ENCODE results near the gene PGAM2. TPM values are rescaled to one million over a fixed set of nuclear protein-coding genes. Genes with fewer than 3 reads are reported as not detected.

Gene PGAM2
- total RNA-seq, 1 experiment from 2014 or later, result 0.27 TPM

DNA sequence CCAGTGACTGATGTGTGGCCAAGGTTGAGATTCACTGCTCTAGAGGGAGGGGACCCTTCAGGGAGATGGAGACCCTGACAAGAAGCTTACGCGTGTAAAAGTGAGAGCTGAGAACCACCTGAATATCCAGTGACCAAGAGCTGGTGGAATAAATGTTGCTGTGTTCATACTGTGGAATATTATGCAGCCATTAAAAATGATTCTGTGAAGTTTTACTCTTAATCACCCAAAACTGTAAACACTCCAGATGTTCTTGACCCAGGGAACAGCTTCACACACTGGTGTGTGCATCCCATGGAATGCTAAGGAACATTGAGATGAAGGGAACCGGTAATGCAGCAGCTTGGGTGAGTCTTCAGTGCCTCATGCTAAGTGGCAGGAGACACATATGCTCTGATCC is 21.3 kb upstream of the PGAM2 start (continued):
- TF ChIP-seq RAD21 (IDR thresholded peaks at IDR 0.05; ENCODE audit: low read depth) (no peak), POLR2A (IDR thresholded peaks at IDR 0.05; ENCODE audit: borderline replicate concordance, extremely low read depth, insufficient read depth, insufficient read length) (no peak), ZNF274 (IDR thresholded peaks at IDR 0.05; ENCODE audit: low read depth, low read length) (no peak), YY1 (IDR thresholded peaks at IDR 0.05; ENCODE audit: extremely low read depth, insufficient replicate concordance, low read depth, low read length) (no peak), FOSL1 (IDR thresholded peaks at IDR 0.05; ENCODE audit: low read depth) (no peak)

DNA sequence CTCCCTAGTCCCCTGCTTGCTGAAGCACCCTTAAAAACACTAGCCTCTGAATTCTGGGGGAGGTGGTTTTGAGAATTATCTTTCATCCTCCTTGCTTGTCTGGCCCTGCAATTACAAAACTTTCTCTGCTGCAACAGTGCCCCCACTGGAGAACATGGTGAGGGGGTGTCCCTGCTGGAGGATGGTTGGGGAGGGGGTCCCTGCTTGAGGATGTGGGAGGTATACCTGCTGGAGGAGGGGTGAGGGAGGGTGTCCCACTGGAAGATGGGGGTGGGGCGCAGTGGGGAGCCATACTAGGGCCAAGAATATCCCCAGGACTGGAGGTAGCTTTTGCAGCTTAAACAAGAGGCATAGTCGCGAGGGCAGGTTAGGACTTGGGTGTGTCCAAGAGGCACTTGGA is 20.2 kb upstream of the PGAM2 start:
- BruUV-seq (replicated peaks), result no TSS peak
- DNase-seq (ENCODE audit: low read depth, low spot score) (no peak), ATAC-seq (no peak)
- POLR2A ChIA-PET, result no interaction called here
- Histone ChIP-seq H3K27ac (ENCODE audit: low read depth, low read length) (no peak overlapping the region), H3K9me2 (ENCODE audit: insufficient read depth) (no peaks in the 10 kb centered on the region), H3K4me3 (replicated peaks in 1 of 2; ENCODE audit: low read depth in 1 of 2, low read length in 2 of 2) (no peak overlapping the region), H2AFZ (ENCODE audit: low read depth, low read length, poor library complexity, severe bottlenecking) (no peak overlapping the region), H3K79me2 (ENCODE audit: insufficient read depth, low read length) (peaks cover 11% of the 10 kb centered on the region), H3K4me2 (ENCODE audit: low read length) (no peak overlapping the region), H3K36me3 (ENCODE audit: control insufficient read depth in 1 of 2, insufficient read depth in 2 of 2, low read length in 2 of 2) (peaks cover 0 to 1% of the 10 kb centered on the region in 2 experiments; a peak in 1 of 4 replicates), H3K9me3 (ENCODE audit: control insufficient read depth in 1 of 2, insufficient read depth in 1 of 2, low read depth in 1 of 2, low read length in 2 of 2) (no peaks in the 10 kb centered on the region), H3K27me3 (ENCODE audit: insufficient read depth, low read length) (no peaks in the 10 kb centered on the region), H4K20me1 (ENCODE audit: insufficient read depth) (no peaks in the 10 kb centered on the region), H3K4me1 (ENCODE audit: control insufficient read depth in 1 of 2, insufficient read depth in 2 of 2, low read length in 2 of 2) (peaks cover 12 to 40% of the 10 kb centered on the region in 2 experiments), H3K9ac (ENCODE audit: low read length) (no peak overlapping the region)
- intact Hi-C loops (cut with micrococcal nuclease), result no loop called here
- RAD21 ChIA-PET (ENCODE audit: low non-redundant PET in 1 of 2, low total read pairs in 2 of 2, uncharacterized antibody in 2 of 2, unreplicated experiment in 2 of 2), result no interaction called here
- CTCF ChIA-PET, result interaction anchor here (1.3 kb wide), 1 partner anchor 13 kb away, joined by 3 read pairs; no protein-coding TSS in a partner anchor
- TF ChIP-seq FOSL1 (IDR thresholded peaks at IDR 0.05; ENCODE audit: low read depth) (no peak), SP1 (IDR thresholded peaks at IDR 0.05; ENCODE audit: low read depth) (no peak), EZH2 (IDR thresholded peaks at IDR 0.05) (no peak), POLR2A (IDR thresholded peaks at IDR 0.05; ENCODE audit: borderline replicate concordance, extremely low read depth, insufficient read depth, insufficient read length) (no peak), SIN3A (IDR thresholded peaks at IDR 0.05; ENCODE audit: low read depth) (no peak)
- TF ChIP-seq, protein P1, sequence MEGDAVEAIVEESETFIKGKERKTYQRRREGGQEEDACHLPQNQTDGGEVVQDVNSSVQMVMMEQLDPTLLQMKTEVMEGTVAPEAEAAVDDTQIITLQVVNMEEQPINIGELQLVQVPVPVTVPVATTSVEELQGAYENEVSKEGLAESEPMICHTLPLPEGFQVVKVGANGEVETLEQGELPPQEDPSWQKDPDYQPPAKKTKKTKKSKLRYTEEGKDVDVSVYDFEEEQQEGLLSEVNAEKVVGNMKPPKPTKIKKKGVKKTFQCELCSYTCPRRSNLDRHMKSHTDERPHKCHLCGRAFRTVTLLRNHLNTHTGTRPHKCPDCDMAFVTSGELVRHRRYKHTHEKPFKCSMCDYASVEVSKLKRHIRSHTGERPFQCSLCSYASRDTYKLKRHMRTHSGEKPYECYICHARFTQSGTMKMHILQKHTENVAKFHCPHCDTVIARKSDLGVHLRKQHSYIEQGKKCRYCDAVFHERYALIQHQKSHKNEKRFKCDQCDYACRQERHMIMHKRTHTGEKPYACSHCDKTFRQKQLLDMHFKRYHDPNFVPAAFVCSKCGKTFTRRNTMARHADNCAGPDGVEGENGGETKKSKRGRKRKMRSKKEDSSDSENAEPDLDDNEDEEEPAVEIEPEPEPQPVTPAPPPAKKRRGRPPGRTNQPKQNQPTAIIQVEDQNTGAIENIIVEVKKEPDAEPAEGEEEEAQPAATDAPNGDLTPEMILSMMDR (IDR thresholded peaks at IDR 0.05 in 2 of 3, conservative IDR thresholded peaks at IDR 0.05 in 1 of 3; ENCODE audit: borderline replicate concordance in 1 of 3, insufficient read depth in 1 of 3, low read depth in 2 of 3, low read length in 2 of 3), result peak in 2 of 3 experiments; percentile 41 to 58; a peak in 4 of 6 replicates

Data from HCT116 (cell line).